Astrocyte (in vitro differentiated cells and primary cell): Measurements from ENCODE around the gene NUP62.

Experiments used
- EZH2 ChIP-seq: IDR thresholded peaks from 2 replicates; pipeline ENCODE4 v1.6.1; 2012; ENCODE audit warnings: mild to moderate bottlenecking, low read length, inconsistent platforms; ENCODE audit not compliant: insufficient read depth
- TF ChIP-seq, protein P1 (sequence below): IDR thresholded peaks from 2 replicates; pipeline ENCODE4 v1.5.1; 2011; ENCODE audit warnings: low read depth, mild to moderate bottlenecking, inconsistent platforms, low read length, moderate library complexity; ENCODE audit not compliant: insufficient read depth

DNA sequence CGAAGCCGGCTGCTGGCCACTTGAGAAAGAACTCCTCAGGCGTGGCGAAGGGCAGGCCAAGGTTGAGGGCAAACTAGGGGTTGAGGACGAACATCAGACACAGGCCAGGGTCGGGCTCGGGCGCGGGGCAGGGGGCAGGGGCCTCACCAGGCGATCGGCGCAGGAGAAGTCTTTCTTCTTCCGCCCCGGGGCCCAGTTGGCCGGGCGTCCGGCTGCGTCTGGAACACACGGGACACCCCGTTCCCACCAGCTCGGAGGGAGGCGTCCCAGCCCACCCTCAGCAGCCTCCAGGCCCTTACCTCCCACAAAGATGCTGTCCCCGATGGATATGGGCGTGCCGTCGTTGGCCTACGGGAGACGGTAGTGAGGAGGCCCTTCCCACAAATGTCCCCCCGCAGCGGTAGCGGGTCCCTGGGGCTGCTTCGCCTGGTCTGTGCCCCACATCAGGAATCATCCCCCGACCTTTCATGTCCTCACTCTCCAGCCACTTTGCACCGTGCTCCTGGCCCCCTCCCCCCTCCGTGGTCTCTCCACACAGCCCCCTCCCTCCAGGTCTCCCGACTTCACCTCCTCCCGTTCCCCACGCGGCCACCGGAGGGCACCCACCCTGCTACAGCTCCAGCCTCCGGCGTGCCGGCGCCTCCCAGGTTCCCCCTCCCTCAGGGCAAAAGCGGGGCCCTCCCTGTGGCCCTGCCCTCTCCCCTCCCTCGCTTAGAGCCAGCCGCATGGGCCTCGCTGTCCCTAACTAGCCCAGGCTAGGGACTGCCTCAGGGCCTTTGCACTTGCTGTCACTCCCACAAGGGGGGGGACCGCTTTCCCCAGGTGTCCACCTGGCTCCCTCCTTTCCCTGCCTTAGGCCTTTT, 66.7 kb downstream of the NUP62 start:
- no peak for TF ChIP-seq EZH2
- TF ChIP-seq, protein P1, sequence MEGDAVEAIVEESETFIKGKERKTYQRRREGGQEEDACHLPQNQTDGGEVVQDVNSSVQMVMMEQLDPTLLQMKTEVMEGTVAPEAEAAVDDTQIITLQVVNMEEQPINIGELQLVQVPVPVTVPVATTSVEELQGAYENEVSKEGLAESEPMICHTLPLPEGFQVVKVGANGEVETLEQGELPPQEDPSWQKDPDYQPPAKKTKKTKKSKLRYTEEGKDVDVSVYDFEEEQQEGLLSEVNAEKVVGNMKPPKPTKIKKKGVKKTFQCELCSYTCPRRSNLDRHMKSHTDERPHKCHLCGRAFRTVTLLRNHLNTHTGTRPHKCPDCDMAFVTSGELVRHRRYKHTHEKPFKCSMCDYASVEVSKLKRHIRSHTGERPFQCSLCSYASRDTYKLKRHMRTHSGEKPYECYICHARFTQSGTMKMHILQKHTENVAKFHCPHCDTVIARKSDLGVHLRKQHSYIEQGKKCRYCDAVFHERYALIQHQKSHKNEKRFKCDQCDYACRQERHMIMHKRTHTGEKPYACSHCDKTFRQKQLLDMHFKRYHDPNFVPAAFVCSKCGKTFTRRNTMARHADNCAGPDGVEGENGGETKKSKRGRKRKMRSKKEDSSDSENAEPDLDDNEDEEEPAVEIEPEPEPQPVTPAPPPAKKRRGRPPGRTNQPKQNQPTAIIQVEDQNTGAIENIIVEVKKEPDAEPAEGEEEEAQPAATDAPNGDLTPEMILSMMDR, result no peak
